Hepatocyte (in vitro differentiated cells): Measurements from ENCODE around the gene STK40.

ENCODE experiments used
- CTCF ChIP-seq: fragments of 200-600 bp; sonication (generic); IDR thresholded peaks from 2 replicates; pipeline ENCODE4 v1.5.1; 2016; ENCODE audit warnings: antibody characterized with exemption, mild to moderate bottlenecking; ENCODE audit not compliant: poor library complexity
- EZH2 ChIP-seq: fragments of 200-600 bp; sonication (generic); IDR thresholded peaks from 2 replicates; pipeline ENCODE4 v1.6.1; 2016; ENCODE audit warnings: antibody characterized with exemption, mild to moderate bottlenecking, borderline replicate concordance

DNA sequence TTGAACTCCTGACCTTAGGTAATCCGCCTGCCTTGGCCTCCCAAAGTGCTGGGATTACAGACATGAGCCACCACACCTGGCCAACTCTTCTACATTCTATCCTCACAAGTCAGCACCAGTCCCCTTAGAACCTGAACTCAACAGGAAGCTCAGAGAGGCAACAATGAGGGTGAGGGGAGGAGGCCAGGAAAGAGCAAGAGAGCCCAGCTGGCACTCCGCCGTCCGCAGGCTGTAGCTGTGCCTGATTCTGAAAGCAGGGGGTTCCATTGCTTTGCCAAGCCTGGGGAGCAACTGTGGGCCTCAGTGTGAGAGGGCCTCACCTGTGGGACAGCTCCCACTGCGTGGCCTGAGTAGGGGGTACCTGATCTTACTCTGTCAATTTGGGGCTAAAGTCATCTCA lies 18.7 kb downstream of the STK40 start:
- TF ChIP-seq CTCF (no peak), EZH2 (no peak)
